Karpas-422 (cell line): ENCODE results near the gene GFRA1. TPM values are rescaled to one million over a fixed set of nuclear protein-coding genes. Genes with fewer than 3 reads are reported as not detected.

Source experiments
- DNase-seq: peaks from one replicate; pipeline ENCODE4 v3.0.0-alpha.2; 2015
- H2AFZ ChIP-seq: fragments of 200-600 bp; sonication (generic); 2 replicates; pipeline ENCODE4 v1.6.1; 2014; ENCODE audit warnings: antibody characterized with exemption, low read length, mixed read lengths
- H3K27ac ChIP-seq: fragments of 200-600 bp; sonication (generic); 2 replicates; pipeline ENCODE4 v1.5.1; 2014; ENCODE audit warnings: mild to moderate bottlenecking, low read length, moderate library complexity
- H3K27me3 ChIP-seq: fragments of 200-600 bp; sonication (generic); 2 replicates; pipeline ENCODE4 v1.6.1; 2014; ENCODE audit warnings: low read length, mixed read lengths
- H3K36me3 ChIP-seq: fragments of 200-600 bp; sonication (generic); 2 replicates; pipeline ENCODE4 v1.6.1; 2014; ENCODE audit warnings: low read length, mixed read lengths; ENCODE audit not compliant: insufficient read depth
- H3K4me1 ChIP-seq: fragments of 200-600 bp; sonication (generic); 2 replicates; pipeline ENCODE4 v1.6.1; 2014; ENCODE audit warnings: mild to moderate bottlenecking, low read length, mixed read lengths
- H3K4me2 ChIP-seq: fragments of 200-600 bp; sonication (generic); 2 replicates; pipeline ENCODE4 v1.6.1; 2014; ENCODE audit warnings: low read length, low read depth, mild to moderate bottlenecking; ENCODE audit not compliant: poor library complexity, severe bottlenecking
- H3K4me3 ChIP-seq: fragments of 200-600 bp; sonication (generic); 2 replicates; pipeline ENCODE4 v1.5.1; 2014; ENCODE audit warnings: mild to moderate bottlenecking, antibody characterized with exemption, low read length, mixed read lengths
- H3K79me2 ChIP-seq: fragments of 200-600 bp; sonication (generic); 2 replicates; pipeline ENCODE4 v1.6.1; 2014; ENCODE audit warnings: mild to moderate bottlenecking, low read length, mixed read lengths
- H3K9ac ChIP-seq: fragments of 200-600 bp; sonication (generic); 2 replicates; pipeline ENCODE4 v1.6.0; 2014; ENCODE audit warnings: low read length
- H3K9me2 ChIP-seq: fragments of 200-600 bp; sonication (generic), shearing (Covaris generic); replicated peaks from 2 replicates; pipeline ENCODE4 v1.6.0; 2014; ENCODE audit warnings: mild to moderate bottlenecking, low read length, moderate library complexity; ENCODE audit not compliant: insufficient read depth
- H3K9me3 ChIP-seq: fragments of 300-700, 200-600 bp; sonication (generic); 2 replicates; pipeline ENCODE4 v1.6.1; 2014; ENCODE audit warnings: low read length, mixed read lengths
- H4K20me1 ChIP-seq: fragments of 200-600 bp; sonication (generic); 2 replicates; pipeline ENCODE4 v1.6.1; 2014; ENCODE audit warnings: mild to moderate bottlenecking, antibody characterized with exemption, low read length, low read depth; ENCODE audit not compliant: insufficient read depth
- total RNA-seq: library from RNA; depleted of rRNA; stranded (reverse); fragments of >200 nt; shearing (Covaris generic); gene quantifications from 2 replicates; pipeline ENCODE4 v1.2.3, GENCODE V29; 2014; ENCODE audit warnings: low replicate concordance; rRNA removed

The GFRA1 gene
- total RNA-seq: not detected in 2 replicates

GRCh38 chr10:116272440-116273283 is at the start of gene GFRA1:
Gene GFRA1, minus strand, starts transcription at chr10:116273206. Its CDS starts 1,177 bp downstream, at chr10:116272029.
- Histone ChIP-seq H4K20me1 (no peaks in the 10 kb centered on the region), H3K4me2 (no peak within 1 kb of the TSS), H3K36me3 (no peaks in the 10 kb centered on the region)

GRCh38 chr10:116316503-116316902 is 43.5 kb upstream of the GFRA1 start:
- H4K20me1 ChIP-seq: no peaks in the 10 kb centered on the region
- H3K4me3 ChIP-seq: no peak overlapping the region
- no peak overlapping the region for H3K4me2 ChIP-seq
- H3K4me1 ChIP-seq: no peaks in the 10 kb centered on the region
- no peaks in the 10 kb centered on the region for H3K79me2 ChIP-seq
- no peaks in the 10 kb centered on the region for H3K9me2 ChIP-seq
- H3K36me3 ChIP-seq: no peaks in the 10 kb centered on the region
- no peak for DNase-seq
- H2AFZ ChIP-seq: no peak overlapping the region
- H3K9me3 ChIP-seq: no peaks in the 10 kb centered on the region
- no peak overlapping the region for H3K27ac ChIP-seq
- H3K9ac ChIP-seq: no peak overlapping the region
- H3K27me3 ChIP-seq: no peaks in the 10 kb centered on the region

More at GRCh38 chr10:116272440-116273283, at the start of gene GFRA1:
- Histone ChIP-seq H3K27ac (no peak within 1 kb of the TSS), H3K4me1 (no peaks in the 10 kb centered on the region), H3K4me3 (no peak within 1 kb of the TSS), H3K9me2 (no peaks in the 10 kb centered on the region), H3K79me2 (no peaks in the 10 kb centered on the region), H3K27me3 (no peaks in the 10 kb centered on the region), H3K9ac (no peak within 1 kb of the TSS), H2AFZ (no peak within 1 kb of the TSS), H3K9me3 (no peaks in the 10 kb centered on the region; the same call in 1 of the 2 replicates)
- no peak for DNase-seq

- Histone ChIP-seq H3K4me3 (no peak overlapping the region), H3K9ac (no peak overlapping the region)
Observed at GRCh38 chr10:116312548-116312947, 39.5 kb upstream of the GFRA1 start.

GRCh38 chr10:116311706-116312490 is 38.9 kb upstream of the GFRA1 start:
- H3K9ac ChIP-seq: no peak overlapping the region
- no peak overlapping the region for H3K4me3 ChIP-seq
- no peaks in the 10 kb centered on the region for H3K79me2 ChIP-seq
- no peaks in the 10 kb centered on the region for H3K36me3 ChIP-seq
- no peaks in the 10 kb centered on the region for H3K9me3 ChIP-seq
- no peak overlapping the region for H3K27ac ChIP-seq
- no peak overlapping the region for H2AFZ ChIP-seq
- H3K9me2 ChIP-seq: no peaks in the 10 kb centered on the region
- no peaks in the 10 kb centered on the region for H4K20me1 ChIP-seq
- H3K27me3 ChIP-seq: no peaks in the 10 kb centered on the region
- no peaks in the 10 kb centered on the region for H3K4me1 ChIP-seq
- DNase-seq: no peak
- no peak overlapping the region for H3K4me2 ChIP-seq

More at GRCh38 chr10:116312548-116312947, 39.5 kb upstream of the GFRA1 start:
- Histone ChIP-seq H3K4me1 (no peaks in the 10 kb centered on the region), H3K9me3 (no peaks in the 10 kb centered on the region), H3K9me2 (no peaks in the 10 kb centered on the region), H2AFZ (no peak overlapping the region), H3K4me2 (no peak overlapping the region), H3K36me3 (no peaks in the 10 kb centered on the region), H3K79me2 (no peaks in the 10 kb centered on the region), H3K27ac (no peak overlapping the region), H4K20me1 (no peaks in the 10 kb centered on the region), H3K27me3 (no peaks in the 10 kb centered on the region)
- no peak for DNase-seq

- Histone ChIP-seq H3K4me2 (no peak overlapping the region), H3K27ac (no peak overlapping the region), H3K9me3 (no peaks in the 10 kb centered on the region), H2AFZ (no peak overlapping the region), H3K4me1 (no peaks in the 10 kb centered on the region), H3K79me2 (no peaks in the 10 kb centered on the region), H3K4me3 (no peak overlapping the region), H3K9ac (no peak overlapping the region), H4K20me1 (no peaks in the 10 kb centered on the region), H3K27me3 (no peaks in the 10 kb centered on the region), H3K36me3 (no peaks in the 10 kb centered on the region), H3K9me2 (no peaks in the 10 kb centered on the region)
- no peak for DNase-seq
Observed at GRCh38 chr10:116311016-116311415, 38.0 kb upstream of the GFRA1 start.

GRCh38 chr10:116307455-116307854 is 34.4 kb upstream of the GFRA1 start:
- Histone ChIP-seq H3K36me3 (no peaks in the 10 kb centered on the region), H3K79me2 (no peaks in the 10 kb centered on the region), H3K27ac (no peak overlapping the region), H3K9ac (no peak overlapping the region), H3K4me1 (no peaks in the 10 kb centered on the region), H4K20me1 (no peaks in the 10 kb centered on the region), H3K4me3 (no peak overlapping the region), H3K9me2 (no peaks in the 10 kb centered on the region), H2AFZ (no peak overlapping the region), H3K4me2 (no peak overlapping the region), H3K27me3 (no peaks in the 10 kb centered on the region), H3K9me3 (no peaks in the 10 kb centered on the region)
- DNase-seq: no peak

- Histone ChIP-seq H3K27ac (no peak overlapping the region), H4K20me1 (no peaks in the 10 kb centered on the region), H3K79me2 (no peaks in the 10 kb centered on the region), H3K27me3 (no peaks in the 10 kb centered on the region), H3K4me3 (no peak overlapping the region), H3K4me1 (no peaks in the 10 kb centered on the region), H3K9ac (no peak overlapping the region), H3K9me3 (no peaks in the 10 kb centered on the region), H3K36me3 (no peaks in the 10 kb centered on the region), H3K9me2 (no peaks in the 10 kb centered on the region), H2AFZ (no peak overlapping the region), H3K4me2 (no peak overlapping the region)
- DNase-seq: no peak
Observed at GRCh38 chr10:116306847-116307246, 33.8 kb upstream of the GFRA1 start.

GRCh38 chr10:116304923-116305322 is 31.9 kb upstream of the GFRA1 start:
- H3K9ac ChIP-seq: no peak overlapping the region
- H3K9me3 ChIP-seq: no peaks in the 10 kb centered on the region
- DNase-seq: no peak
- no peak overlapping the region for H3K4me3 ChIP-seq
- no peaks in the 10 kb centered on the region for H4K20me1 ChIP-seq
- H3K4me1 ChIP-seq: no peaks in the 10 kb centered on the region
- no peak overlapping the region for H3K4me2 ChIP-seq
- H3K27ac ChIP-seq: no peak overlapping the region
- H3K79me2 ChIP-seq: no peaks in the 10 kb centered on the region
- H2AFZ ChIP-seq: no peak overlapping the region
- no peaks in the 10 kb centered on the region for H3K27me3 ChIP-seq
- H3K9me2 ChIP-seq: no peaks in the 10 kb centered on the region
- no peaks in the 10 kb centered on the region for H3K36me3 ChIP-seq
